Stimulated activated CD8-positive, alpha-beta memory T cell treated with anti-CD3 and anti-CD28 coated beads, Interleukin-7, amount 100 ng/mL, for 24 hours (primary cell): ENCODE data around the gene SYCE1L.
"Not testable (repeated sequence)": the region's sequence is repeated elsewhere in the genome, so short reads cannot be mapped to it uniquely, and the experiment has no call there.

Experiments used
- DNase-seq: peaks from one replicate; pipeline ENCODE4 v3.0.0-alpha.2; 2020; ENCODE audit warnings: low read depth

Gene SYCE1L

GRCh38 chr16:77206533-77206932, 7.3 kb downstream of the SYCE1L start:
- no peak for DNase-seq

- DNase-seq, result no peak
Observed at GRCh38 chr16:77207030-77207429, 7.8 kb downstream of the SYCE1L start.

DNA sequence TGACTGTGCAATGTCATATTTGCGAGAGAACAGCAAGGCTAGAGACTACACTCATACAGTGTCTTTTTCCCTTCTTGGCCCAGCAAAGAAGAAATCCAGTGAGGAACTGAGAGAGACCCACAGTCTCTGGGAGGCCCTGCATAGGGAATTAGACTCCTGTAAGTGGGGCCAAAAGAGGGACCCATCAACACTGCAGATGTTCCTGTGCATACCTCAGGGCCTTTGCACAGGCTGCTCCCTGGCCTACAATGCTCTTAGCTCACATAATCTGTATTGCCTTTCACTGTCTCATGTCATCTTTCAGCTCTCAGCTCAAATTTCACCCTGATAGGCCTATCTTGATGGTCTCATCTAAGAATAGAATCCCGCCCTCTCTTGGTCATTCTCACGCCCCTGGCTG, 9.2 kb downstream of the SYCE1L start:
- DNase-seq, result no peak

- DNase-seq, result peak; percentile 41
Observed at GRCh38 chr16:77211880-77212740, 12.9 kb downstream of the SYCE1L start.

DNA sequence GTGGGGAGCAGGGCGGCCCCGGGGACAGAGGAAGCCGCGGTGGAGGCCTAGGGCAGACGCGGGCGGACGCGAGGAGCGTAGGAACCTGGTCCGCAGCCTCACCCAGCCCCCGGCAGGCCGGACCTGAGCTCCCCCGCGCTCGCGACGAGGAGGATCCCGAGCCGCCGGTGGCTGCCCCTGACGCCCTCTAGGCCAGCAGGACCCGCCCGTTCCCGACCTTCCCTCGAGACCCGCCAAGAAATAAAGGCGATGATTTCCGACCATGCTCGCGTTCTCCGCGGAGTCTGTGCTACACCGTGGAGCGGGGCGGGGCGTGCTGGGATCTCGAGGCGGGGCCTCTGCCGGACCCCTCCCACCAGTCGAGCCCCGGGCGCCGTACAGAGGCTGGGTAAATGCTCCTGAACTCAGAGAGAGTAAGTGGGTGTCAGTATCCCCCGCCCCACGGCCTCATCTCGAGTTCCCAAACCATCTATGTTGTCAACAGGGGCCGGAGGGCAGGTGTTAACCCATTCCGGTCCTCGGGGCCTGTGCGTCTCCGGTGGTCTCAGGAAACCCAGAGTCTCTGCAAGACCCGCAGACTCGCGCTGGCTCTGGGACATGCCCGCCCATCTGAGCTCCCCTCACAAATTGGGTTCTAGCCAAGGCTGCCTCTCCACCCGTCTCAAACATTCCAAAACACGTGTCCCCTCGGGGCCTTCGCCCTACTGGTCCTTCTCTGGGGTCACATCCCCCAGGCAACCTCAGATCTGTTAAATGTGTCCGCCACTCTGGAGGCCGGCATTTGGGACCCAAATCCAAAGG, 13.7 kb downstream of the SYCE1L start:
- DNase-seq, result peak; percentile 52

GRCh38 chr16:77213542-77214106, 14.4 kb downstream of the SYCE1L start:
- DNase-seq, result no peak

- DNase-seq, result no peak
Observed at GRCh38 chr16:77214411-77215138, 15.4 kb downstream of the SYCE1L start.

DNA sequence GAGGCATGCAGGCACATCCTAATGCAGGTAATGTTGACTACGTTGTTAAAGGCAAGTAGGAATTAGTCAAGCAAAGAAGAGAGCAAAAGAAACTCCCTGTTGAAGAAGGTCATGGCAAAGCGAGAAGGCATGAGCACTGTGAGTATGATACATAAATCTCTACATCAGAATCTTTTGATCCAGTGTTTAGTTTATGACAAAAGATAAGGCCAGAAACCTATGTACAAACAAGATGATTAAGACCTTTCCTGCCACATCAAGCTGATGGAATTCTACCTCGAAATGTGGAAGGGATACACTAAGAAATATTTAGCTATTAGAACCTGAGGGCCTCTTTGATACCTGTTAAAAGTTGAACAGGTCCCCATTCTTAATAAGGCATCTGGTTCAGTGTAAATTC, 20.2 kb downstream of the SYCE1L start:
- DNase-seq, result no peak

GRCh38 chr16:77220427-77220826, 21.2 kb downstream of the SYCE1L start:
- DNase-seq, result no peak

DNA sequence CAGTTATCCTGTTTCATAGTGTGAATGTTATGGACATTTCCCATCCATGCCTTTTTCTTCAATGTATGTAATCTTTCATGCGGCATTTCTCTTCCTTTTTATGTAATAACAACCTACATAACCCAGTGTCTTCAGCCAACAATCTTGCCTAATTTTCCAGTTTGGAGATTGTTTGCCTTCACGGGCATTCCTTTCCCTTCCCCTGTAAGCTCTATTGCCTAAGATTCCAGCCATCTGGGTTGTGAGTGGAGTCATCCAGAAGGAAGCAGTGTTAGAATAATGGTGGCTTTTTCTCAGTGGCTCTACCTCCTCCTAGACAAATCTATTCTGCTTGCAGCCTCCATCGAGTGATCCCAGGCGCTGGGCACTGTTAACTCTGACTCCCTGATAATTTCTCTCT, 22.3 kb downstream of the SYCE1L start:
- no peak for DNase-seq

GRCh38 chr16:77223184-77223583, 24.0 kb downstream of the SYCE1L start:
- no peak for DNase-seq

DNA sequence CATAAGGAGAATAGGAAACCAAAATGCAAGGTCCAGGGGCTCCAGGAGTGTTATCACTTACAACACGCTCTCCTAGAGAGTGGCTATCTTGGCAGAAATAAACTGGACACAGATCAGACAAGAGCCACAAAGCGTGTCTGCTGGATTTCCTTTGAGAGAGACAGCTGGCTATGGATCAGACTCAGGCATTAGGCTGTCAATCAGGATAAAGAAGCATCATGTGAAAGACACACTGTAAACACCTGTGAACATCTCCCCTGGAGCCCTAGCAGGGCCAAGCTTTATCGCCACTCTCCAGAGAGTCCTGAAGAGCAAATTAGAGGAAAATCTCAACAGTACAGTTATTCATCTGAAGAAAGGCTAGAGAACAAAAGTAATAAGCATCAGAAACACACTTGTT, 26.0 kb downstream of the SYCE1L start:
- no peak for DNase-seq

GRCh38 chr16:77227745-77228144, 28.5 kb downstream of the SYCE1L start:
- DNase-seq, result no peak

DNA sequence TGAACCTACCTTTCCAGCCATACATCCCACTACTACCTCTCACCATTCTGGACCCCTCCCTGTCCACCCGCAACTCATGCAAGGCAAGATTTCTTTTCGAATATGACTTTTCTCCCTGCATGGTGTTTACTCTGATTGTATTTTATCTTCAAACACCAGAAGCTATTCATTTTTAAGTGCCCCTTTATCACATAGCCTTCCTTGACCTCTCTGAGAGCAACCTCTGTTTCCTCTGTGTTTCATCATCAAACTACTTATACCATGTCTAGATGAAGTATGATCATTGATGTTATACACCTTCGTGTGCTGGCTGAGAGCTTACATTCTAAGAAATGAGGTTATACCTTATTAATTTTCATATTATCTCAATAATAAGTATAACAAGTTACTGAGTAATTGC, 31.8 kb downstream of the SYCE1L start:
- DNase-seq, result no peak

GRCh38 chr16:77233799-77234519, 34.8 kb downstream of the SYCE1L start:
- no peak for DNase-seq

- no peak for DNase-seq
Observed at GRCh38 chr16:77234611-77235010, 35.4 kb downstream of the SYCE1L start.

- DNase-seq, result peak; percentile 79
Observed at GRCh38 chr16:77236063-77236511, 36.9 kb downstream of the SYCE1L start.

GRCh38 chr16:77238593-77238992, 39.4 kb downstream of the SYCE1L start:
- DNase-seq, result no peak

- DNase-seq, result not testable (repeated sequence)
Observed at GRCh38 chr16:77242471-77242870, 43.3 kb downstream of the SYCE1L start.

DNA sequence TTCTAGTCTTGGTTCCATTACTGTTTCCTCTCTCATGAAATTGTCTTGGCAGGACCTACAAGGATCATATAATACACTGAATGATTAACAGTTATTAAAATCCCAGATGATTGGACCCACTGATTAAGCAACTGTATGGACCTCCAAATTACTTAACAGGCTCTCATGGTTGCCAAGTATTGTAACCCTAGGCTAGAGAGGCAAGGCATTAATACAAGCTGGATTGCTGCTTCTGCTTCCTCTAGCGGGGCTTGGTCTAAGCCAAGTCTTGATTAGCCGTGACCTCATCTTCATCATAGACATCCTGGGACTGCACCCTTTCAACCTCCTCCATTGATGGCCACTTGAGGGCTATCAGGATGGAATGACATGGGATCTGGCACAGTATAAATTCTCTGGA, 46.9 kb downstream of the SYCE1L start:
- no peak for DNase-seq

- no peak for DNase-seq
Observed at GRCh38 chr16:77250400-77250799, 51.2 kb downstream of the SYCE1L start.
